MG63 (cell line): ENCODE results near the gene SMIM45.
A peak's percentile ranks its signal among the peaks of the same experiment; 100 is the strongest.

ENCODE experiments used
- DNase-seq: peaks from one replicate; pipeline ENCODE4 v3.0.0-alpha.2; 2020
- H3K27me3 ChIP-seq: fragments of 250-450 bp; sonication (Bioruptor Pico); 2 replicates; pipeline ENCODE4 v1.5.1; 2020; ENCODE audit warnings: mild to moderate bottlenecking, moderate library complexity
- H3K36me3 ChIP-seq: fragments of 250-450 bp; sonication (Bioruptor Pico); 2 replicates; pipeline ENCODE4 v1.5.1; 2020; ENCODE audit warnings: mild to moderate bottlenecking, moderate library complexity
- H3K4me3 ChIP-seq: fragments of 250-450 bp; sonication (Bioruptor Pico); 2 replicates; pipeline ENCODE4 v1.5.1; 2020; ENCODE audit warnings: mild to moderate bottlenecking, moderate library complexity
- H3K9me3 ChIP-seq: fragments of 250-450 bp; sonication (Bioruptor Pico); 2 replicates; pipeline ENCODE4 v1.5.1; 2020; ENCODE audit warnings: mild to moderate bottlenecking, moderate library complexity

The SMIM45 gene

DNA sequence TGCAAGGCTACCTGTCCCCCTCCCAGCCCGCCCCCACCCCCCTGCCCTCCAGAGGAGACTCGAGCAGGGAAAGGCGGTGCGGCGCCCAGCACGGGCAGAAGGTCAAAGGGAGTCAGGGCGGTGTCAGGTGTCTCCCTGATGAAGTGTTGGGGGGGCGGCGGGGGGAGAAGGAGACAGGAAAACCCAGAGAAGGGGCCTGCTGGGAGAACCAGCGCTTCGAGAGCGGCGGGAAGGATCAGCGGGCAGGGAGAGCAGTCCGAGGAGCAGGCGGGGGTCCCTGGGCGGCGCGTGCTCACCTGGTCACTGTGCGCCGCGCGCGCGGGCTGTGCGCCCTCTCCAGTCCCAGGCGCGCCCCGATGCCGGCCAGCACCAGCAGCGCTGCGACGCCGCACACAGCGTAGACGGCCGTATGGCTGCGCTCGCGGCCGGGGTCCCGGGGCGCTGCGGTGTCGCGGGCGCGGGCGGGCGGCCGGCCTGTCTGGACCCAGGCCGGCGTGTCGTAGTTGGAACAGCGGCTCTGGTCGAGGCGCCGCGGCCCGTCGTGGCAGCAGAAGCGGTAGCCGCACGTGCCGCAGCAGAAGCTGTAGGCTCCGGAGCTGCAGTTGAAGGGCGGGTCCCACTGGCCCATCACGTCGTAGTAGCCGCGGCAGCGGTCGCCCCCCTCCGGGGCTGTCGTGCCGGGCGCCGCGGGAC is 38.0 kb upstream of the SMIM45 start:
- H3K27me3 ChIP-seq, result peaks cover 19% of the 10 kb centered on the region
- H3K4me3 ChIP-seq, result no peak overlapping the region
- DNase-seq, result no peak

GRCh38 chr22:41914611-41915034 is 37.3 kb upstream of the SMIM45 start:
- H3K9me3 ChIP-seq, result no peaks in the 10 kb centered on the region
- no peak overlapping the region for H3K4me3 ChIP-seq
- peaks cover 19% of the 10 kb centered on the region for H3K27me3 ChIP-seq

More for the DNA sequence above, 38.0 kb upstream of the SMIM45 start:
- no peaks in the 10 kb centered on the region for H3K36me3 ChIP-seq
- no peaks in the 10 kb centered on the region for H3K9me3 ChIP-seq

GRCh38 chr22:41915035-41915785 is 36.7 kb upstream of the SMIM45 start, which contains the start of gene SHISA8:
Gene SHISA8 (minus strand): TSS chr22:41915074. CDS start chr22:41914667, 407 bp downstream.
- peak; percentile 39 for DNase-seq
- Histone ChIP-seq H3K9me3 (no peaks in the 10 kb centered on the region), H3K4me3 (no peak within 1 kb of the TSS), H3K36me3 (no peaks in the 10 kb centered on the region), H3K27me3 (peaks cover 19% of the 10 kb centered on the region)

More at GRCh38 chr22:41914611-41915034, 37.3 kb upstream of the SMIM45 start:
- H3K36me3 ChIP-seq, result no peaks in the 10 kb centered on the region
- DNase-seq, result no peak

- H3K27me3 ChIP-seq, result peaks cover 19% of the 10 kb centered on the region
- DNase-seq, result no peak
- H3K4me3 ChIP-seq, result no peak overlapping the region
- no peaks in the 10 kb centered on the region for H3K9me3 ChIP-seq
- H3K36me3 ChIP-seq, result no peaks in the 10 kb centered on the region
Measured at GRCh38 chr22:41915786-41916493, 36.0 kb upstream of the SMIM45 start.

DNA sequence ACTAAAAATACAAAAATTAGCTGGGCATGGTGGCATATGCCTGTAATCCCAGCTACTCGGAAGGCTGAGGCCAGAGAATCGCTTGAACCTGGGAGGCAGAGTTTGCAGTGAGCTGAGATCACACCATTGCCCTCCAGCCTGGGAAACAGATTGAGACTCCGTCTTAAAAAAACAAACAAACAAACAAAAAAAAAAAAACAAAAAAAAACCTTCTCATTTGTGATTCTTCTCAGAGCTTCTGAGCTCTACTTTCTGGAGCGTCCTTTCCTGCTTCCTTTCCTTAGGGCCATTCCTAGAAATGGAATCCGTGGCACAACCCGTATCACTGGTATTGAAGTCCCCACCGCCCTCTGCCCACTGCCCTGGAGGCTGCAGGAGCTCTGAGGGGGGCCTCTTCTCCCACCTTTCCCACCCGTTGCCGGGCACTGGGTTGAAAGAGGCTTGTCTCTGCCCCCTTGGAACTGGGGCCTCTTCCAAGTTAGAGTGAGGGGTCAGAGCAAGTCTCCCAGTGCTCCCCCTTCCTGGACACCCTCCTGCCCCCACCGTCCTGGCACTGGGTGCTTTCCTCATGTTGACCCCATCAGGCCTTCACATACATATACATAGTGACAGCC is 35.1 kb upstream of the SMIM45 start:
- H3K9me3 ChIP-seq, result no peaks in the 10 kb centered on the region
- no peak for DNase-seq
- H3K4me3 ChIP-seq, result no peak overlapping the region
- H3K27me3 ChIP-seq, result peaks cover 19% of the 10 kb centered on the region
- H3K36me3 ChIP-seq, result no peaks in the 10 kb centered on the region

- Histone ChIP-seq H3K4me3 (no peak overlapping the region), H3K9me3 (no peaks in the 10 kb centered on the region), H3K36me3 (no peaks in the 10 kb centered on the region), H3K27me3 (peaks cover 19% of the 10 kb centered on the region)
- DNase-seq, result no peak
Measured at GRCh38 chr22:41917375-41917902, 34.5 kb upstream of the SMIM45 start.

- H3K4me3 ChIP-seq, result no peak overlapping the region
- DNase-seq, result peak; percentile 78
- no peaks in the 10 kb centered on the region for H3K36me3 ChIP-seq
- H3K27me3 ChIP-seq, result peaks cover 16% of the 10 kb centered on the region
- H3K9me3 ChIP-seq, result no peaks in the 10 kb centered on the region
Measured at GRCh38 chr22:41917903-41918791, 33.8 kb upstream of the SMIM45 start.

DNA sequence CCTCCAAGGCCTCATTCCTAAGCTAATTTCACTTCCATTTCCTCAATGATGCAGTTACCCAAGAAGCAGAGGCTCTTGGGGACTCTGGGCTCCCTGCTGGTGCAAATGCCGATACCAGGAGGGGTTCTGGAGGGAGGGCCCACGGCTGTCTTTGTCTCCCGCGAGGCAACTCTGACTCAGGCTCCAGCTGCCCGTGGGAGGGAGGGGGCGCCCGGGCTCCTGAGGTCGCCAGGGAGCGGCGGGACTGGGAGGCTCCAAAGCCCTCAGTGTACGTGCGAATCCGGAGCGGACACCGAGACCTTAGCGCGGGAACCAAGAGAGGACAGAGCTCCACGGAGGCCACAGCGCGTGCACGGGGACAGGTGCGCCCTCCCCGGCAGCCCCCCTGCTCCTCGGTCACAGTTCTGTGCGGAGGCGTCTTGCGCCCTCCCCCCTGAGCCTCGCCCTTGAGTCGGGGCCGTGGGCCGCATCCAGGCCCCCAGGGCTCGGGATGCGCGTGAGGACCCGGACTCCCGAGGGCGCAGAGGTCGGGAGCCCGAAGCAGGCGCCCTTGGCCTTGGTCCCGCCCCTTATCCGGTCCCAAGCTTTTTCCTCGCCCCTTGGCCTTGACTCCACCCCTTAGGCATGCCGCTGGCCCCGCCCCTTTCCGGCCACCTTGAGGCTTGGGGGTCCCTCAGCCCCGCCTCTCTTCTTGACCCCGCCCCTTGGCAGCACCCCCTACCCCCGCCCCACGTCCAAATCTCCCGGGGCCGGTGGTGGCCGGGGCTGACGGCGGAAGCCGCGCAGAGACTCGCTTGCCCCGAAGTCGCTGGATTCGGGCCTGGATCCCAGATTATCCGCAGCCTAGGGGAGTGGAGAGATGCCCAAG is 32.4 kb upstream of the SMIM45 start:
- no peaks in the 10 kb centered on the region for H3K36me3 ChIP-seq
- peak; percentile 34 for DNase-seq
- H3K9me3 ChIP-seq, result no peaks in the 10 kb centered on the region
- H3K4me3 ChIP-seq, result no peak overlapping the region
- peaks cover 12% of the 10 kb centered on the region for H3K27me3 ChIP-seq

DNA sequence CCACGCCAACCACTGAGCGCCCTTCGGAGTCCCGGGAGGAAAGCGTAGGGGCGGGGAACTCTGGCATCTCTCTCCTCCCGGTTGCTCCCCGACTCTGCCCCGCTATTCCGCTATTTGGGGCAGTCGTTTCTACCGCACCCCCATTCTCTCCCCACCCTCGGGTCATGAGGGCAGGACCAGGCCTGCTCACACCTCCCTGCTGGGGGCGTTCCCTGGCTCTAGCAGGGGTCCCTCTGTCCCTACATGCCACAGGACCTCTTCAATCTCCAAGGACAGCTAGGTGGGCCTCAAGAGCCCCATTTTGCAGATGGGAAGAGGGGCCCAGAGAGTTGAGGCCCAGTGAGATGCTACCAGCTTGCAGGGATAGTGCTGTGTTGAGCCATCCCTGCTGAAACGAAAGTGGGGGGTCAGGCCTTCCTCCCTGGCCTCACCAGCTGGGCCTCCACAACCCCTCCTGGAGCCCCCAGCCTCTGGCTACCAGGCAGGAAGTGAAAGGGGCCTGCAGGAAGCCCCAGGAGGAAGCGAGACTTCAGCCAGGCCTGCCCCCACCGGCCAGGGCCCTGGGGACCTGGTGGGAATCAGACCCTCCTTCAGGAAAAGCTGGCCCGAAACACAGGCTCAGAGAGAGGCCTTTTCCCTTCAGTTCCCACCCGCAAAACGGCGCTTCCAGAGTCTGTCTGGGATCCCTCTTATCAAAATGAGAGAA is 31.5 kb upstream of the SMIM45 start:
- DNase-seq, result no peak
- Histone ChIP-seq H3K27me3 (peaks cover 8% of the 10 kb centered on the region), H3K4me3 (no peak overlapping the region), H3K36me3 (no peaks in the 10 kb centered on the region), H3K9me3 (no peaks in the 10 kb centered on the region)

DNA sequence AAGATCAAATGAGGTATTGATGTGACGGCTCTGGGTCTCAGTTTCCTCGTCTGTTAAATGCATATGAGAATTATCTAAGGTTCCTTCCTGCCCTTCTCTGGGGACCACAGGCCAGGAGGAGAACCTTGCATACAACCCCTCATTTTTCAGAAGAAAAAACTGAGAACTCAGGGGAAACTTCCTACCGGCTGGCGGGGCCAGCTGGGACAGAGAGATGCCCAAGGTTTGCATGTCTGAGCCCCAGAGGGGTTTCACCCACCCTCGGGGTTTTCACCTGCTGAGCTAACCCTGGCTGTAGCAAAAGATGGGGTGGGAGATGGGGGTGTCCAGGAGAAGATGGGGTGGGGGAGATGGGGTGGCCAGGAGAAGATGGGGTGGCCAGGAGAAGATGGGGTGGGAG is 29.6 kb upstream of the SMIM45 start:
- no peaks in the 10 kb centered on the region for H3K9me3 ChIP-seq
- no peaks in the 10 kb centered on the region for H3K27me3 ChIP-seq
- H3K4me3 ChIP-seq, result no peak overlapping the region
- no peaks in the 10 kb centered on the region for H3K36me3 ChIP-seq
- no peak for DNase-seq

DNA sequence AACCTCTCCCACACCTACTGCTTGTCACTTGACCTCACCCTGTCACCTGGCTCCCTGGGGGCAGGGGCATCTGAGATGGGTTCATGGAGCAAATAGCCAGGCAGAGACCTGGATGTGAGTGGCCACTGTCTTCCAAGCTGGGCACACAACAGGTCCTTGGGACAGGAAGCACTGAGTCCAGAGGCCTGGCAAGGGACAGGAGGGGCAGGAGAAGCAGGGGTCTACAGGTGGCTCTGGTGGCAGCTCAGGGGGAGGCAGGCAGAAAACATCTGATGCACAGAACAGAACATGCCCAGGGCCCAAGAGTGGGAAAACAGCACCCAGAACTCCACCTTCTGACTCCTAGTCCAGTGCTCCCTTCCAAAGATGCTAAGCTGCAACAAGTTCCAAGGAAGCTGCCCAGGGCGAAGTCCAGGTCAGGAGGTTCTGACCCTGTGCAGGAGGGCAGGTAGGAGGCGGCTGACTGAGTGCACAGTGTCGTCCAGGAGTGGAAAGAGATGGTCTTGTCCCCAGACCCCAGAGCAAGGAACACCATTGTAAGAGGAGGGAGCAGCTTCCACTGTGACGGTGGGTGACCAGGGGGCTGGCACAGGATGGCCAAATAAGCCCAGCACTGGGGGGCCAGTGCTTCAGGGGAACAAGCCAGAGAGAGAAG is 28.9 kb upstream of the SMIM45 start:
- no peaks in the 10 kb centered on the region for H3K9me3 ChIP-seq
- no peak for DNase-seq
- H3K4me3 ChIP-seq, result no peak overlapping the region
- H3K27me3 ChIP-seq, result no peaks in the 10 kb centered on the region
- no peaks in the 10 kb centered on the region for H3K36me3 ChIP-seq

- no peak for DNase-seq
- H3K36me3 ChIP-seq, result no peaks in the 10 kb centered on the region
- H3K9me3 ChIP-seq, result no peaks in the 10 kb centered on the region
- H3K4me3 ChIP-seq, result no peak overlapping the region
- no peaks in the 10 kb centered on the region for H3K27me3 ChIP-seq
Measured at GRCh38 chr22:41923595-41924276, 28.2 kb upstream of the SMIM45 start.

GRCh38 chr22:41925783-41926460 is 26.0 kb upstream of the SMIM45 start:
- no peaks in the 10 kb centered on the region for H3K27me3 ChIP-seq
- DNase-seq, result peak; percentile 43
- no peak overlapping the region for H3K4me3 ChIP-seq
- H3K9me3 ChIP-seq, result no peaks in the 10 kb centered on the region
- H3K36me3 ChIP-seq, result no peaks in the 10 kb centered on the region
